ENCODE data around the gene FIGN.

DNA sequence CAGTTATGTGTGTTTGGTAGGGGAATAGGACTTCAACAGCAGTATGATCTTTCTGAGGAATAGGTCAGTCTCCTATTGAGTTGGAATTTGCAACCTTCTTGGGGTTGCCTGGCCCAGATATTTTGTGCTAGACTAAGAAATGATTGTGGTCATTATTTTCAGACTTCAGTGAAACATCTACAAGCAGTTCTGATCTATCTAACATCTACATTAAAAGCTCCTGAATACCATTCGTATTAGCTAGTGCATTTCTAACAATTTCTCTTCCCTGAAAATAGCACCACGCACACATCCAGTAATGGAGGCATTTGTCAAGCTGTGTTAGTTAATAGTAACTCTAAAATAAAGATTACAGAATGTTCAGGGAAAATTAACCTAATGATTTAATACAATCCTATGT, 179.3 kb downstream of the FIGN start:
- no peak for TF ChIP-seq CTCF (conservative IDR thresholded peaks at IDR 0.05)
- TF ChIP-seq ZFX (IDR thresholded peaks at IDR 0.05): no peak
